HEK293 (cell line): Measurements from ENCODE around the gene MYO7A.

Experiments used
- PATZ1 ChIP-seq: fragments of 450-650 bp; formaldehyde crosslinking; IDR thresholded peaks from 2 replicates; pipeline ENCODE4 v1.5.1; 2016; ENCODE audit warnings: missing biosample characterization, missing genetic modification characterization
- RBAK ChIP-seq: fragments of 450-650 bp; formaldehyde crosslinking; IDR thresholded peaks from 2 replicates; pipeline ENCODE4 v1.5.1; 2016; ENCODE audit warnings: missing biosample characterization, missing genetic modification characterization
- REST ChIP-seq: fragments of 450-650 bp; formaldehyde crosslinking; IDR thresholded peaks from 2 replicates; pipeline ENCODE4 v1.5.1; 2016; ENCODE audit warnings: missing biosample characterization, missing genetic modification characterization
- ZBTB21 ChIP-seq: fragments of 450-650 bp; formaldehyde crosslinking; IDR thresholded peaks from 2 replicates; pipeline ENCODE4 v1.5.1; 2017; ENCODE audit warnings: missing biosample characterization, missing genetic modification characterization
- ZBTB8A ChIP-seq: fragments of 450-650 bp; formaldehyde crosslinking; IDR thresholded peaks from 2 replicates; pipeline ENCODE4 v1.5.1; 2016; ENCODE audit warnings: missing biosample characterization, missing genetic modification characterization
- ZNF114 ChIP-seq: fragments of 450-650 bp; formaldehyde crosslinking; IDR thresholded peaks from 2 replicates; pipeline ENCODE4 v1.5.0; 2017; ENCODE audit warnings: missing biosample characterization, missing genetic modification characterization
- ZNF23 ChIP-seq: fragments of 450-650 bp; formaldehyde crosslinking; IDR thresholded peaks from 2 replicates; pipeline ENCODE4 v1.5.1; 2016; ENCODE audit warnings: missing biosample characterization, missing genetic modification characterization, borderline replicate concordance
- ZNF423 ChIP-seq: fragments of 450-650 bp; formaldehyde crosslinking; IDR thresholded peaks from 2 replicates; pipeline ENCODE4 v1.5.1; 2016; ENCODE audit warnings: missing biosample characterization, missing genetic modification characterization
- ZNF768 ChIP-seq: fragments of 450-650 bp; formaldehyde crosslinking; IDR thresholded peaks from 2 replicates; pipeline ENCODE4 v1.5.1; 2018; ENCODE audit warnings: missing biosample characterization, mild to moderate bottlenecking, missing genetic modification characterization
- ZNF776 ChIP-seq: fragments of 450-650 bp; formaldehyde crosslinking; IDR thresholded peaks from 2 replicates; pipeline ENCODE4 v1.5.0; 2017; ENCODE audit warnings: missing biosample characterization, missing genetic modification characterization, borderline replicate concordance
- TF ChIP-seq, protein P1 (sequence below): fragments of 450-650 bp; formaldehyde crosslinking; IDR thresholded peaks from 2 replicates; pipeline ENCODE4 v1.5.1; 2016; ENCODE audit warnings: missing biosample characterization, missing genetic modification characterization
- TF ChIP-seq, protein P2 (sequence below): sonication (generic); formaldehyde crosslinking; IDR thresholded peaks from 2 replicates; pipeline ENCODE4 v1.8.1; 2022; ENCODE audit warnings: mild to moderate bottlenecking, moderate library complexity, missing genetic modification reagents

DNA sequence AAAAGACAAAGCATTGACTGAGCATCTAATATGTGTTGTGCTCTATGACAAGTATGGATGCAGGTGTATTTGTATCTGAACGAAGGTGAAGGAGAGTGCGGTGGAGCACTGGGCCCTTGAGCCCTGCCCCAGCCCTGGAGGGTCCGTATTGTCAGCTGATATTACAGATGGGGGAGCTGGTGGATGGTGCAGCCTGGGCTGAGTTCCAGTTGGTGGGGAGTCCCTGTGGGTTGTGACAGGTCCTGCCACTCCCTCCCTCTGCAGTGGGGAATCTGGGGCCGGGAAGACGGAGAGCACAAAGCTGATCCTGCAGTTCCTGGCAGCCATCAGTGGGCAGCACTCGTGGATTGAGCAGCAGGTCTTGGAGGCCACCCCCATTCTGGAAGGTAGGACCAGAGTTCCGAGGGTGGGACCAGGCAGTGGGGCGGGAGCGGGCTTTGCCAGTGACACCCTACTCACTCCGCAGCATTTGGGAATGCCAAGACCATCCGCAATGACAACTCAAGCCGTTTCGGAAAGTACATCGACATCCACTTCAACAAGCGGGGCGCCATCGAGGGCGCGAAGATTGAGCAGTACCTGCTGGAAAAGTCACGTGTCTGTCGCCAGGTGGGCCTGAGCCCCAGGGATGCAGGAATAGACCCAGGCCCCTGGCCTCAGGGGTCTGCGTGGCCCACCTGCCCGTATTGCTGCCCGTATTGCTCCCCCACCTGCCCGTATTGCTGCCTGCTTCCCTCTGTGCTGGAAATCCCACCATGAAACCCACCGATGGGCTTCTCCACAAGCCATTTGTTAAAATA, 28.6 kb downstream of the MYO7A start:
- TF ChIP-seq, protein P1, sequence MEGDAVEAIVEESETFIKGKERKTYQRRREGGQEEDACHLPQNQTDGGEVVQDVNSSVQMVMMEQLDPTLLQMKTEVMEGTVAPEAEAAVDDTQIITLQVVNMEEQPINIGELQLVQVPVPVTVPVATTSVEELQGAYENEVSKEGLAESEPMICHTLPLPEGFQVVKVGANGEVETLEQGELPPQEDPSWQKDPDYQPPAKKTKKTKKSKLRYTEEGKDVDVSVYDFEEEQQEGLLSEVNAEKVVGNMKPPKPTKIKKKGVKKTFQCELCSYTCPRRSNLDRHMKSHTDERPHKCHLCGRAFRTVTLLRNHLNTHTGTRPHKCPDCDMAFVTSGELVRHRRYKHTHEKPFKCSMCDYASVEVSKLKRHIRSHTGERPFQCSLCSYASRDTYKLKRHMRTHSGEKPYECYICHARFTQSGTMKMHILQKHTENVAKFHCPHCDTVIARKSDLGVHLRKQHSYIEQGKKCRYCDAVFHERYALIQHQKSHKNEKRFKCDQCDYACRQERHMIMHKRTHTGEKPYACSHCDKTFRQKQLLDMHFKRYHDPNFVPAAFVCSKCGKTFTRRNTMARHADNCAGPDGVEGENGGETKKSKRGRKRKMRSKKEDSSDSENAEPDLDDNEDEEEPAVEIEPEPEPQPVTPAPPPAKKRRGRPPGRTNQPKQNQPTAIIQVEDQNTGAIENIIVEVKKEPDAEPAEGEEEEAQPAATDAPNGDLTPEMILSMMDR (tag by site-specific recombination) = no peak
- TF ChIP-seq PATZ1 (tag by site-specific recombination) (no peak), ZNF423 (no peak), ZBTB8A (tag by site-specific recombination) (no peak), REST (tag by site-specific recombination) (no peak), ZNF23 (tag by site-specific recombination) (no peak), ZNF776 (tag by site-specific recombination) (no peak), RBAK (tag by site-specific recombination) (no peak), ZNF768 (no peak), ZBTB21 (tag by site-specific recombination) (no peak), ZNF114 (tag by site-specific recombination) (no peak)
- TF ChIP-seq, protein P2, sequence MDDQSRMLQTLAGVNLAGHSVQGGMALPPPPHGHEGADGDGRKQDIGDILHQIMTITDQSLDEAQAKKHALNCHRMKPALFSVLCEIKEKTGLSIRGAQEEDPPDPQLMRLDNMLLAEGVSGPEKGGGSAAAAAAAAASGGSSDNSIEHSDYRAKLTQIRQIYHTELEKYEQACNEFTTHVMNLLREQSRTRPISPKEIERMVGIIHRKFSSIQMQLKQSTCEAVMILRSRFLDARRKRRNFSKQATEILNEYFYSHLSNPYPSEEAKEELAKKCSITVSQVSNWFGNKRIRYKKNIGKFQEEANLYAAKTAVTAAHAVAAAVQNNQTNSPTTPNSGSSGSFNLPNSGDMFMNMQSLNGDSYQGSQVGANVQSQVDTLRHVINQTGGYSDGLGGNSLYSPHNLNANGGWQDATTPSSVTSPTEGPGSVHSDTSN (CRISPR knock-in tag) = no peak
